Measurements from ENCODE around the gene NPTN.

DNA sequence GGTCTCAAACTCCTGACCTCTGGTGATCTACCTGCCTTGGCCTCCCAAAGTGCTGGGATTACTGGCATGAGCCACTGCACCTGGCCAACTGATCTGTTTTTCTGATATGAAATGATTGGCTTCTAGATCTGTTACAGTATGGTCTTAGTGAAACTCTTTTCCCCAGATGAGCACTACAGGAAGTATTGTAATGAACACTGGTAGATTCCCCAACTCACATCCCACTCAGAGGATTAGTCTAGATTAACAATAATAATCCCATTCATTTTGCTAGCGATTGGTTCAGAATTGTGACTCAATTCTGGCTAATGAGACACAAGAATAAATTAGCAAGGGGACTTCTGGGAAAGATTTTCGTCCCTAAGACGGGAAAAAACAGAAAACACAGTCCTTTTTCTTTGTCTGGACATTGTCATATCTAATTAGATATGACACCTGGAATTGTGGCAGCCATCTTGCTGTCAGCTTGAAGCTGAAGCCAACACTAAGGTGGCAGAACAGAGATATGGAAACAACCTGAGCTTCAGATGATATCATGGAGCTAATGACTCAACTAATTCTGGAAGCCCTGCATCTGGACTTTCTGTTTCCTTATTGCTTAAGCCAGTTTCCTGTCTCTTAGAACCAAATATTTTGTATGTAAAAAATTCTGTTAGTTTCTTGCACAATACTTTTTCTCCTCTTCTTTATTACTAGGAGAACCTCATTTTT, 17.4 kb upstream of the NPTN start:
- TF ChIP-seq, protein P1, sequence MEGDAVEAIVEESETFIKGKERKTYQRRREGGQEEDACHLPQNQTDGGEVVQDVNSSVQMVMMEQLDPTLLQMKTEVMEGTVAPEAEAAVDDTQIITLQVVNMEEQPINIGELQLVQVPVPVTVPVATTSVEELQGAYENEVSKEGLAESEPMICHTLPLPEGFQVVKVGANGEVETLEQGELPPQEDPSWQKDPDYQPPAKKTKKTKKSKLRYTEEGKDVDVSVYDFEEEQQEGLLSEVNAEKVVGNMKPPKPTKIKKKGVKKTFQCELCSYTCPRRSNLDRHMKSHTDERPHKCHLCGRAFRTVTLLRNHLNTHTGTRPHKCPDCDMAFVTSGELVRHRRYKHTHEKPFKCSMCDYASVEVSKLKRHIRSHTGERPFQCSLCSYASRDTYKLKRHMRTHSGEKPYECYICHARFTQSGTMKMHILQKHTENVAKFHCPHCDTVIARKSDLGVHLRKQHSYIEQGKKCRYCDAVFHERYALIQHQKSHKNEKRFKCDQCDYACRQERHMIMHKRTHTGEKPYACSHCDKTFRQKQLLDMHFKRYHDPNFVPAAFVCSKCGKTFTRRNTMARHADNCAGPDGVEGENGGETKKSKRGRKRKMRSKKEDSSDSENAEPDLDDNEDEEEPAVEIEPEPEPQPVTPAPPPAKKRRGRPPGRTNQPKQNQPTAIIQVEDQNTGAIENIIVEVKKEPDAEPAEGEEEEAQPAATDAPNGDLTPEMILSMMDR (IDR thresholded peaks at IDR 0.05): no peak
- no peak for TF ChIP-seq POLR2A (IDR thresholded peaks at IDR 0.05)
